Caco-2 (cell line): ENCODE results near the gene GKN1. TPM values are rescaled to one million over a fixed set of nuclear protein-coding genes. Genes with fewer than 3 reads are reported as not detected.

Experiments
- BruUV-seq: library from RNA; stranded (reverse); fragments of 400-500 nt; replicated peaks from 2 replicates; lab custom pipeline; 2021; lab: Mats Ljungman, UMichigan
- CTCF ChIA-PET: fragments of 300-600 bp; sonication (Branson Sonifier 250); formaldehyde crosslinking; loops from one replicate; lab custom pipeline; 2022; ENCODE audit warnings: antibody characterized with exemption; lab: Charles Lee
- POLR2A ChIA-PET: fragments of 300-600 bp; sonication (Branson Sonifier 250); formaldehyde crosslinking; loops from one replicate; lab custom pipeline; 2022; ENCODE audit warnings: antibody characterized with exemption; lab: Charles Lee
- DNase-seq, 2 experiments: peaks; one replicate each; pipeline versions ENCODE4 v3.0.0 to v3.0.0-alpha.2; 2020 to 2022
- H3K27me3 ChIP-seq: replicated peaks from 2 replicates; pipeline ENCODE4 v1.6.0; 2011; ENCODE audit warnings: low read length; ENCODE audit not compliant: control insufficient read depth, insufficient read depth
- H3K36me3 ChIP-seq: 2 replicates; pipeline ENCODE4 v1.5.1; 2011; ENCODE audit warnings: low read length; ENCODE audit not compliant: control insufficient read depth, insufficient read depth
- H3K4me1 ChIP-seq: fragments of 250-450 bp; sonication (Bioruptor Pico); 2 replicates; pipeline ENCODE4 v1.5.1; 2020; ENCODE audit warnings: mild to moderate bottlenecking
- H3K4me3 ChIP-seq: 2 replicates; pipeline ENCODE4 v1.5.1; 2011; ENCODE audit warnings: low read depth, mild to moderate bottlenecking, control low read depth, low read length
- H3K9me3 ChIP-seq: fragments of 250-450 bp; sonication (Bioruptor Pico); 2 replicates; pipeline ENCODE4 v1.5.1; 2020; ENCODE audit warnings: mild to moderate bottlenecking, moderate library complexity
- H3K27ac Mint-ChIP-seq: one replicate; pipeline ENCODE4 v1.8.0; 2022; ENCODE audit warnings: mixed read lengths; ENCODE audit not compliant: unreplicated experiment
- H3K27me3 Mint-ChIP-seq: one replicate; pipeline ENCODE4 v1.8.0; 2022; ENCODE audit warnings: mixed read lengths; ENCODE audit not compliant: insufficient read depth, unreplicated experiment
- H3K36me3 Mint-ChIP-seq: one replicate; pipeline ENCODE4 v1.8.0; 2022; ENCODE audit warnings: mild to moderate bottlenecking, mixed read lengths; ENCODE audit not compliant: insufficient read depth, unreplicated experiment
- H3K4me1 Mint-ChIP-seq: one replicate; pipeline ENCODE4 v1.8.0; 2022; ENCODE audit warnings: low read depth, mixed read lengths; ENCODE audit not compliant: unreplicated experiment
- H3K4me3 Mint-ChIP-seq: one replicate; pipeline ENCODE4 v1.8.0; 2022; ENCODE audit warnings: mild to moderate bottlenecking, moderate library complexity, mixed read lengths; ENCODE audit not compliant: unreplicated experiment
- H3K9me3 Mint-ChIP-seq: one replicate; pipeline ENCODE4 v1.8.0; 2022; ENCODE audit warnings: mixed read lengths; ENCODE audit not compliant: unreplicated experiment
- intact Hi-C: fragments of 100-400 bp; cut with micrococcal nuclease; formaldehyde crosslinking; loops from one replicate; pipeline ENCODE4 v1.10.0; 2022; ENCODE audit not compliant: unreplicated experiment
- total RNA-seq: library from RNA; stranded (reverse); gene quantifications from 2 replicates; pipeline ENCODE4 v1.2.3, GENCODE V29; 2022
- TF ChIP-seq, protein P1 (sequence below), 2 experiments: fragments of 200-600 bp in 1 of 2; IDR thresholded peaks; 1 replicate in 1 of 2; 2 replicates in 1 of 2; pipeline versions ENCODE4 v1.5.1 to v1.8.0; 2011 to 2022; ENCODE audit warnings: antibody characterized with exemption in 1 of 2, control low read depth in 1 of 2, inconsistent platforms in 1 of 2, low read depth in 1 of 2, low read length in 1 of 2, mild to moderate bottlenecking in 1 of 2, moderate library complexity in 1 of 2; ENCODE audit not compliant: insufficient read depth in 1 of 2, severe bottlenecking in 1 of 2, unreplicated experiment in 1 of 2

GKN1 gene
- total RNA-seq, 1 experiment from 2014 or later = not detected

DNA sequence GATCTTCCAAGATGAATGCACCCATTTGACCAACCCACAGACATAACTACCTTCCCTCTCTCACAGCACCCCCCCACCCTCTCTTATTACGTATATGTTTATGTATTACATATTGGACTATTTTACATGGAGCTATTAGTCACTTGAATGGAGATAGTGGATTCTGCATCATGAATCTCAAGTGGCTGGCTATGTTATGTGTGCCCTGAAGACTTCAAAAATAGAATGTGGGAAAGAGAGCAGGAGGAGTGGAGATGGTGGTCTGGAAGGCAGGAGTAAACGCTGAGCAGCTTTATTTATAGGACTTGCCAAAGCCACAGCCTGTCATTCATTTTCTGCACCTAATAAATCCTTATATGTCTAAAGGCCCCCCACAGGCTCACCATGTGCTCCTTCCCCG, 43.4 kb downstream of the GKN1 start:
- no peaks in the 10 kb centered on the region for H3K36me3 Mint-ChIP-seq
- no peaks in the 10 kb centered on the region for H3K9me3 Mint-ChIP-seq
- no peaks in the 10 kb centered on the region for H3K36me3 ChIP-seq
- intact Hi-C loops = no loop called here
- no TSS peak for BruUV-seq
- no peak for DNase-seq
- peaks cover 2% of the 10 kb centered on the region for H3K4me1 Mint-ChIP-seq
- TF ChIP-seq, protein P1, sequence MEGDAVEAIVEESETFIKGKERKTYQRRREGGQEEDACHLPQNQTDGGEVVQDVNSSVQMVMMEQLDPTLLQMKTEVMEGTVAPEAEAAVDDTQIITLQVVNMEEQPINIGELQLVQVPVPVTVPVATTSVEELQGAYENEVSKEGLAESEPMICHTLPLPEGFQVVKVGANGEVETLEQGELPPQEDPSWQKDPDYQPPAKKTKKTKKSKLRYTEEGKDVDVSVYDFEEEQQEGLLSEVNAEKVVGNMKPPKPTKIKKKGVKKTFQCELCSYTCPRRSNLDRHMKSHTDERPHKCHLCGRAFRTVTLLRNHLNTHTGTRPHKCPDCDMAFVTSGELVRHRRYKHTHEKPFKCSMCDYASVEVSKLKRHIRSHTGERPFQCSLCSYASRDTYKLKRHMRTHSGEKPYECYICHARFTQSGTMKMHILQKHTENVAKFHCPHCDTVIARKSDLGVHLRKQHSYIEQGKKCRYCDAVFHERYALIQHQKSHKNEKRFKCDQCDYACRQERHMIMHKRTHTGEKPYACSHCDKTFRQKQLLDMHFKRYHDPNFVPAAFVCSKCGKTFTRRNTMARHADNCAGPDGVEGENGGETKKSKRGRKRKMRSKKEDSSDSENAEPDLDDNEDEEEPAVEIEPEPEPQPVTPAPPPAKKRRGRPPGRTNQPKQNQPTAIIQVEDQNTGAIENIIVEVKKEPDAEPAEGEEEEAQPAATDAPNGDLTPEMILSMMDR (IDR thresholded peaks at IDR 0.05; ENCODE audit: insufficient read depth in 1 of 2, low read depth in 1 of 2, low read length in 1 of 2, severe bottlenecking in 1 of 2, unreplicated experiment in 1 of 2) = no peak
- POLR2A ChIA-PET = interaction anchor here (0.7 kb wide), 1 partner anchor 589 kb away, joined by 3 read pairs; no protein-coding TSS in a partner anchor
- no peaks in the 10 kb centered on the region for H3K9me3 ChIP-seq
- CTCF ChIA-PET = no interaction called here
- H3K4me3 ChIP-seq = no peak overlapping the region
- H3K4me1 ChIP-seq = 0 out of 2 replicates have a peak, but pooled peaks cover 3% of the 10 kb centered on the region
- H3K27me3 ChIP-seq = peaks cover 1% of the 10 kb centered on the region
- no peak overlapping the region for H3K4me3 Mint-ChIP-seq
- no peak overlapping the region for H3K27ac Mint-ChIP-seq
- H3K27me3 Mint-ChIP-seq = peaks cover 16% of the 10 kb centered on the region

DNA sequence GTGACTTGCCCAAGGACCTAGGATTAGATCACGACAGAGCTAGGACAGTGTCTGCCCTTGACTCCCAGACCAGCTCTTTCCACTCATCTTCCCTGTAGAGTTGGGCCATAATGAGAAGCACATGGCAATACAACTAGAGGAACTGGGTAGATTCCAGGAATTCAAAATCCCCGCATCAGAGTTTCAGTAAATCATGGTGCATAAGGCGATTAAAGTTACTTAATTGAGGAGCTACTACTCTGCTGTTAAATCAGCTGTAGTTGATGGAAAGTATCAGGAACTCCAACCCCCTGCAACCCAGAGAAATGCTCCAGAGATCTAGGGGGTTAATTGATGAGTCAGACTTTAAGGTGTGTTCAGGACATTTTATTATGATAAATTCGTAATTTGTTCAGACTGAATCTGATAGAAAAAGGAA, 44.3 kb downstream of the GKN1 start:
- intact Hi-C loops = no loop called here

DNA sequence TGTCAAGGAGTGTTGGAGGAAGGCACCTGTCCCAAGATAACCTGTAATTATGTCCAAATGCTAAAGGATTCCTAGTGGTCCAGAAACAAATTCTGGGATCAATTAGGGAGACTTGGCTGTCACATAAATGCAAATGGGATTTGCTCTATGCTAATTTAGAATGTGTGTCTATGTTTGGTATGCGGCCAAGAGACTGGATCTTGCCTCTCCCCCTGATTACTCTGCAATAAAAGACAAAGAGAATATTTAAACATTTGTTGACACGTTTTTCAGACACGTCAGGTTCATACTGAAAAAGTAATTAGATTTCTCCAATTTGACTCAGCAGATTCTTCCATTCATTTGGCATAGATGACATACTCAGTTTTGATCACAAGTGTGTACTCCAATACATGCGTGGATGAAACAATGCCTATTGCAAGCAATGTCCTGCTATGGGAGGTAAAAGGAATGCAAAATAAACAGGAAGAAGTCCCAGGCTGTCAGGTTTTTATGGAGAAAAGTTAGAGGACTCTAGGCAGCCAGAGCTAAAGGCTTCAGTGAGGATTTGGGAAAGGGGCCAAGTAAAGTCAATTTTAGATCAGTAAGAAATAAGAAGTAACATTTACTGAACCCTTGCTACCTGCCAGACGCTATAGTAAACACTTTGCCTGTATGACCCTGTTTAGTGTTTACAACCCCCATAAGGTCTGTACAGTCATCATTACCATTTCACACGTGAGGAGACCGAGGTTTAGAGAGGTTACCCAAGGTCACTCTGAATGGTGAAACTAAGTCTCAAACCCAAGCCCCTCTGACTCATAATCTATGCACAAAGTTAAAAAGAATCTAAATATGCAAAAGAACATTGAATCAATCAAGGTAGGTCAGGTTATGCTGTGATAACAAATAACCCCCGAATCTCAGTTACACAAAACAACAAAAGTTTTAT, 46.3 kb downstream of the GKN1 start:
- POLR2A ChIA-PET = no interaction called here
- H3K4me3 Mint-ChIP-seq = no peak overlapping the region
- H3K4me1 Mint-ChIP-seq = no peaks in the 10 kb centered on the region
- no peak overlapping the region for H3K27ac Mint-ChIP-seq
- Histone ChIP-seq H3K4me1 (no peaks in the 10 kb centered on the region), H3K9me3 (no peaks in the 10 kb centered on the region), H3K36me3 (no peaks in the 10 kb centered on the region), H3K4me3 (no peak overlapping the region), H3K27me3 (no peaks in the 10 kb centered on the region; the same call in 1 of the 2 replicates)
- TF ChIP-seq, protein P1 (IDR thresholded peaks at IDR 0.05; ENCODE audit: insufficient read depth in 1 of 2, low read depth in 1 of 2, low read length in 1 of 2, severe bottlenecking in 1 of 2, unreplicated experiment in 1 of 2) = no peak
- no TSS peak for BruUV-seq
- intact Hi-C loops = no loop called here
- H3K36me3 Mint-ChIP-seq = no peaks in the 10 kb centered on the region
- CTCF ChIA-PET = no interaction called here
- H3K9me3 Mint-ChIP-seq = no peaks in the 10 kb centered on the region
- DNase-seq = no peak
- H3K27me3 Mint-ChIP-seq = peaks cover 4% of the 10 kb centered on the region

More for the DNA sequence above, 44.3 kb downstream of the GKN1 start:
- Histone ChIP-seq H3K9me3 (no peaks in the 10 kb centered on the region), H3K4me3 (no peak overlapping the region), H3K36me3 (no peaks in the 10 kb centered on the region), H3K4me1 (no peaks in the 10 kb centered on the region), H3K27me3 (peaks cover 1% of the 10 kb centered on the region)
- CTCF ChIA-PET = no interaction called here
- no peak for DNase-seq
- no TSS peak for BruUV-seq
- H3K27ac Mint-ChIP-seq = no peak overlapping the region
- no peaks in the 10 kb centered on the region for H3K9me3 Mint-ChIP-seq
- H3K4me3 Mint-ChIP-seq = no peak overlapping the region
- H3K36me3 Mint-ChIP-seq = no peaks in the 10 kb centered on the region
- POLR2A ChIA-PET = no interaction called here
- peaks cover 15% of the 10 kb centered on the region for H3K27me3 Mint-ChIP-seq
- TF ChIP-seq, protein P1 (IDR thresholded peaks at IDR 0.05; ENCODE audit: insufficient read depth in 1 of 2, low read depth in 1 of 2, low read length in 1 of 2, severe bottlenecking in 1 of 2, unreplicated experiment in 1 of 2) = no peak
- H3K4me1 Mint-ChIP-seq = no peaks in the 10 kb centered on the region
